ENCODE data around the gene SAXO2. TPM values are rescaled to one million over a fixed set of nuclear protein-coding genes. Genes with fewer than 3 reads are reported as not detected.
A peak's percentile ranks its signal among the peaks of the same experiment; 100 is the strongest.
"Not testable (repeated sequence)": the region's sequence is repeated elsewhere in the genome, so short reads cannot be mapped to it uniquely, and the experiment has no call there.

SAXO2 gene
- total RNA-seq, 4 donors from 2014 or later, result 0.30 to 1.5 (median 1.5) TPM; not detected in 1

- intact Hi-C loops (cut with DNase I; ENCODE audit: low total_unique reads), result no loop called here
- TF ChIP-seq, protein P1, sequence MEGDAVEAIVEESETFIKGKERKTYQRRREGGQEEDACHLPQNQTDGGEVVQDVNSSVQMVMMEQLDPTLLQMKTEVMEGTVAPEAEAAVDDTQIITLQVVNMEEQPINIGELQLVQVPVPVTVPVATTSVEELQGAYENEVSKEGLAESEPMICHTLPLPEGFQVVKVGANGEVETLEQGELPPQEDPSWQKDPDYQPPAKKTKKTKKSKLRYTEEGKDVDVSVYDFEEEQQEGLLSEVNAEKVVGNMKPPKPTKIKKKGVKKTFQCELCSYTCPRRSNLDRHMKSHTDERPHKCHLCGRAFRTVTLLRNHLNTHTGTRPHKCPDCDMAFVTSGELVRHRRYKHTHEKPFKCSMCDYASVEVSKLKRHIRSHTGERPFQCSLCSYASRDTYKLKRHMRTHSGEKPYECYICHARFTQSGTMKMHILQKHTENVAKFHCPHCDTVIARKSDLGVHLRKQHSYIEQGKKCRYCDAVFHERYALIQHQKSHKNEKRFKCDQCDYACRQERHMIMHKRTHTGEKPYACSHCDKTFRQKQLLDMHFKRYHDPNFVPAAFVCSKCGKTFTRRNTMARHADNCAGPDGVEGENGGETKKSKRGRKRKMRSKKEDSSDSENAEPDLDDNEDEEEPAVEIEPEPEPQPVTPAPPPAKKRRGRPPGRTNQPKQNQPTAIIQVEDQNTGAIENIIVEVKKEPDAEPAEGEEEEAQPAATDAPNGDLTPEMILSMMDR (IDR thresholded peaks at IDR 0.05), result no peak
- no peak for TF ChIP-seq POLR2A (IDR thresholded peaks at IDR 0.05)
- no peak for DNase-seq (ENCODE audit: low spot score in 2 of 2)
- no peak overlapping the region for H3K4me3 ChIP-seq (ENCODE audit: low read depth, poor library complexity, severe bottlenecking)
- 74 to 91% methylated on average over 8 of the region's 8 CpGs for WGBS, 2 donors
Measured at GRCh38 chr15:82307714-82308081, 45.1 kb downstream of the SAXO2 start.

DNA sequence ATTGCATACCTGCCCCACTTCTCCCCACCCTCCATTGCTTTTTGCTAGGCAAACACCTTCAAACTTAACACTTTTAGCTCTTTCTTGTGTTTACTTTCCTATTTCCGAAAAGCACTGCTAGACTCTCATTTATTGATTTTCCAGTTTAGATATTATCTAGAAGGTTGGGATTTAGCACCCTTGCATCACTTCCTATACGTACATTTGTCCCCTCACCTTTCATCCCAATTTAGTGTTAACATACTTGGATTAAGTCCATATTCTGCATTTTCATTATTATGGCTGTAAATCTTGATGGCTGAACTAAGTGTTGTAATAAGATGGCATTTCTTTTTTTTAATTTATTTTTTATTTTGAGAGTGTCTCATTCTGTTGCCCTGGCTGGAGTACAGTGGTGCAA is 47.2 kb downstream of the SAXO2 start:
- intact Hi-C loops (cut with DNase I; ENCODE audit: low total_unique reads), result no loop called here

GRCh38 chr15:82311321-82311720 is 48.7 kb downstream of the SAXO2 start:
- DNase-seq (ENCODE audit: low spot score in 2 of 2), result peak in 1 of 2 donors; percentile 31

More for the DNA sequence above, 47.2 kb downstream of the SAXO2 start:
- WGBS, 2 donors, result 83 to 84% methylated on average over 2 of the region's 2 CpGs
- no peak for TF ChIP-seq POLR2A (IDR thresholded peaks at IDR 0.05)
- TF ChIP-seq, protein P1 (IDR thresholded peaks at IDR 0.05), result no peak
- H3K4me3 ChIP-seq (ENCODE audit: low read depth, poor library complexity, severe bottlenecking), result no peak overlapping the region
- DNase-seq (ENCODE audit: low spot score in 2 of 2), result no peak

GRCh38 chr15:82312586-82313349 is 50.1 kb downstream of the SAXO2 start:
- intact Hi-C loops (cut with DNase I; ENCODE audit: low total_unique reads), result no loop called here
- no peak overlapping the region for H3K4me3 ChIP-seq (ENCODE audit: low read depth, poor library complexity, severe bottlenecking)
- WGBS, 2 donors, result 57 to 60% methylated on average over 7 to 8 of the region's 8 CpGs
- no peak for TF ChIP-seq POLR2A (IDR thresholded peaks at IDR 0.05)
- TF ChIP-seq, protein P1 (IDR thresholded peaks at IDR 0.05), result no peak
- DNase-seq (ENCODE audit: low spot score in 2 of 2), result peak in 1 of 2 donors; percentile 45

More at GRCh38 chr15:82311321-82311720, 48.7 kb downstream of the SAXO2 start:
- H3K4me3 ChIP-seq (ENCODE audit: low read depth, poor library complexity, severe bottlenecking); intact Hi-C loops (cut with DNase I; ENCODE audit: low total_unique reads): not testable (repeated sequence)
- WGBS, 2 donors, result 86 to 89% methylated on average over 5 of the region's 5 CpGs

- 94 to 100% methylated on average over 2 of the region's 2 CpGs for WGBS, 2 donors
- peak in 1 of 2 donors; percentile 73 for DNase-seq (ENCODE audit: low spot score in 2 of 2)
- TF ChIP-seq POLR2A (IDR thresholded peaks at IDR 0.05), result no peak
- TF ChIP-seq, protein P1 (IDR thresholded peaks at IDR 0.05), result no peak
- intact Hi-C loops (cut with DNase I; ENCODE audit: low total_unique reads), result no loop called here
- no peak overlapping the region for H3K4me3 ChIP-seq (ENCODE audit: low read depth, poor library complexity, severe bottlenecking)
Measured at GRCh38 chr15:82313446-82313845, 50.8 kb downstream of the SAXO2 start.

DNA sequence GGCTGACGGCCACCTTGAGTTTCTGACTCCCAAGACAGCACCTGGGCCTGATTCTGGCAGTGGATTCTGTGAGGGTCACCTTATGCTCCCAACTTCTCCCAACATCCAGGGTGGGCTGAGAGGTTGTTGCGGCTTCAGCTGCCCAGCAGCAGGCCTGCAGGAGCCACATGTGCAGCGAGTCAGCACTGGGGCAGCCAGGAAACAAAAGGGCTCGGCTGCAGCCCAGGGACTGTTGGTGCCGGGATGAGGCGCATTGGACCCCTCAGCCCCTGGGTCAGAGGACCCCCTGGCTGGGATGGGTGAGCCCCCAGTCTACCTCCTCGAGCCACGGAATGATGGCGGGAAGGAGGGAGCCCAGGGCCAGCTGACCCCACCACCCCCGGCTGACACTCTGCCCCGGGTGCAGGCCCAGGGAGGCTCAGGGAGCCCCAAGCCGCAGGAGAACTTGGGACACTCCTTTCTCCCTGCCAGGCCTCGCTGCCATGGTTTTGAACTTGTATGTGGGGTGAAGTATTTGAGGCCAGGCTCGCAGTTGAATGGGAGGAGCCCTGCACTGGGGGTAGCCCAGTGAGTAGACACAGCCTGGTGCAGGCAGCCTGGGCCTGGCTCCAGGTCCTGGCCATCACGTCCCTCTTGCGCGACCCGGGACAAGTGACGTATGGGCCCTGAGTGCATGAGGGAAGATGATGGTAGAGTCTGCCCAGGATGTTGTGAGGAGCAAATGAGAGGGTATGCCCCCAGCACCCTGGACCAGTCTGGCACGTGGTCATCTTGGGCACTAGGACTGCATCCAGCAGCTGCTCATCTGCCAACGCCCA is 51.5 kb downstream of the SAXO2 start:
- WGBS, 2 donors, result 75 to 87% methylated on average over 15 to 18 of the region's 21 CpGs
- H3K4me3 ChIP-seq (ENCODE audit: low read depth, poor library complexity, severe bottlenecking); intact Hi-C loops (cut with DNase I; ENCODE audit: low total_unique reads): not testable (repeated sequence)
- peak in 1 of 2 donors; percentile 69 for DNase-seq (ENCODE audit: low spot score in 2 of 2)

All from lower leg skin (tissue), 4 donors.